AG04450 (cell line): Measurements from ENCODE around the gene RAD51C. TPM values are rescaled to one million over a fixed set of nuclear protein-coding genes. Genes with fewer than 3 reads are reported as not detected.
"Not testable (repeated sequence)": the region's sequence is repeated elsewhere in the genome, so short reads cannot be mapped to it uniquely, and the experiment has no call there.

Source experiments
- CTCF ChIA-PET: fragments of 300-600, 350-600 bp; formaldehyde crosslinking; extraction: SDS; loops from one replicate; lab custom pipeline; 2022; ENCODE audit warnings: antibody characterized with exemption, inconsistent platforms; lab: Charles Lee
- POLR2A ChIA-PET: fragments of 350-600 bp; formaldehyde crosslinking; extraction: SDS; loops from one replicate; lab custom pipeline; 2021; ENCODE audit warnings: antibody characterized with exemption, inconsistent platforms; lab: Yijun Ruan, JAX
- DNase-seq: peaks from one replicate; pipeline ENCODE4 v3.0.0-alpha.2; 2011; ENCODE audit warnings: low read depth, low spot score
- H3K27ac ChIP-seq: one replicate; pipeline ENCODE4 v1.5.1; 2012; ENCODE audit warnings: low read depth, low read length, control low read depth
- H3K27me3 ChIP-seq: one replicate; pipeline ENCODE4 v1.6.0; 2012; ENCODE audit warnings: low read length; ENCODE audit not compliant: control insufficient read depth, insufficient read depth
- H3K4me3 ChIP-seq: 2 replicates; pipeline ENCODE4 v1.5.1; 2011; ENCODE audit warnings: mild to moderate bottlenecking, low read depth, low read length, control low read depth
- H3K9me3 ChIP-seq: 2 replicates; pipeline ENCODE4 v1.5.1; 2012; ENCODE audit warnings: low read length; ENCODE audit not compliant: control insufficient read depth, insufficient read depth
- CTCF ChIP-seq: IDR thresholded peaks from 2 replicates; pipeline ENCODE4 v1.5.1; 2011; ENCODE audit warnings: low read depth, low read length, control low read depth, inconsistent platforms
- polyA plus RNA-seq: library from polyadenylated mRNA; depleted of rRNA; stranded (reverse); fragments of >200 nt; gene quantifications from 2 replicates; pipeline ENCODE4 v1.2.3, GENCODE V29; 2011

Gene RAD51C
- polyA plus RNA-seq, 1 experiment = 36.1 TPM

GRCh38 chr17:58747674-58748073 is 55.3 kb downstream of the RAD51C start:
- no peak for TF ChIP-seq CTCF
- no peak overlapping the region for H3K4me3 ChIP-seq
- no peak overlapping the region for H3K27ac ChIP-seq
- no peaks in the 10 kb centered on the region for H3K9me3 ChIP-seq
- POLR2A ChIA-PET = no interaction called here
- CTCF ChIA-PET = no interaction called here
- no peaks in the 10 kb centered on the region for H3K27me3 ChIP-seq
- no peak for DNase-seq

- DNase-seq, H3K9me3 ChIP-seq, H3K4me3 ChIP-seq, H3K27me3 ChIP-seq, POLR2A ChIA-PET, H3K27ac ChIP-seq: not testable (repeated sequence)
- CTCF ChIA-PET = interaction anchor here (0.6 kb wide), 1 partner anchor 162 kb away, joined by 4 read pairs; no protein-coding TSS in a partner anchor
Observed at GRCh38 chr17:58749627-58750026, 57.2 kb downstream of the RAD51C start.

- Histone ChIP-seq H3K9me3 (no peaks in the 10 kb centered on the region), H3K4me3 (no peak overlapping the region), H3K27me3 (peaks cover 25% of the 10 kb centered on the region), H3K27ac (no peak overlapping the region)
- CTCF ChIA-PET = no interaction called here
- no peak for TF ChIP-seq CTCF
- POLR2A ChIA-PET = no interaction called here
- DNase-seq = no peak
Observed at GRCh38 chr17:58753026-58753425, 60.6 kb downstream of the RAD51C start.

- Histone ChIP-seq H3K9me3 (no peaks in the 10 kb centered on the region), H3K27ac (no peak overlapping the region), H3K27me3 (peaks cover 28% of the 10 kb centered on the region), H3K4me3 (peak overlapping the region; percentile 65)
- TF ChIP-seq CTCF = no peak
- CTCF ChIA-PET = no interaction called here
- no peak for DNase-seq
- POLR2A ChIA-PET = interaction anchor here (0.6 kb wide), 1 partner anchor 39 kb away, joined by 3 read pairs; no protein-coding TSS in a partner anchor
Observed at GRCh38 chr17:58755269-58755576, 62.8 kb downstream of the RAD51C start.

GRCh38 chr17:58755577-58756245 is 63.3 kb downstream of the RAD51C start, which contains the start of gene PPM1E:
Gene PPM1E, plus strand, starts transcription at chr17:58755854.
- ChIA-PET CTCF (no interaction called here), POLR2A (interaction anchor here (0.6 kb wide), 1 partner anchor 39 kb away, joined by 3 read pairs; no protein-coding TSS in a partner anchor)
- Histone ChIP-seq H3K9me3 (no peaks in the 10 kb centered on the region), H3K4me3 (peak within 1 kb of the TSS; percentile 65), H3K27ac (no peak within 1 kb of the TSS), H3K27me3 (peaks cover 30% of the 10 kb centered on the region)
- TF ChIP-seq CTCF = no peak
- no peak for DNase-seq
